GM12892 (cell line): Measurements from ENCODE around the gene TLNRD1.

Experiments used
- POLR2AphosphoS5 ChIP-seq: IDR thresholded peaks from 2 replicates; pipeline ENCODE4 v1.6.1; 2011; ENCODE audit warnings: low read depth, low read length, control low read depth
- TAF1 ChIP-seq: IDR thresholded peaks from 2 replicates; pipeline ENCODE4 v1.6.1; 2011; ENCODE audit warnings: low read depth, mild to moderate bottlenecking, control low read depth, low read length, borderline replicate concordance

DNA sequence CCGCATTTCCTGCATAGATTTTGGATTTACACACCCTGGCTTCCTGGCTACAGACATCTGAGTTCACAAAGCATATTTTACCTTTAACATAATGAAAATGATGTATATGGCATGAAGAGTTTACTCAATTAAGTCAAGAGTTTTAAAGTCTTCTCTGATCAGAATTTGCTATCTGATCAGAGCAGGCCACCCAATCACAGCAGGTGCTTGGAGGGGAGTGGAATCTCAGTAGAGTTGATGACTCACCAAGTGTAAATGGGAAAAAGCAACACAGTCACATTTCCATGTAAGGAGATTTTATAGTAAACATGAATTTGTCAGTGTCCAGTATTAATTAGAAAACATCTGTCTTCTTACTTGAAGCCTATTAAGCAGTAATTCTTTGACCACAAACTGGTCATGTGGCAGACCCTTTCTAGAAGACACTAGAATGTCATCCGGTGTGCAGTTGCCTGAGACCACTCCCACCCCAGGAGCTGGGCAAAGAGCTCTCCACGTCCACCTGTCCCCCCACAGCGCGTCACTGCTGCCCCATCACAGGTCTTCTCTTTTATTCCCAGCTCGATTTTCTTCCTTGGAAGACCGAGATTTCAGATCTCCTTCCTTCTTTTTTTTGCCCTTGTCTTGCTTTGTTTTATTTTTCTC lies 21.9 kb upstream of the TLNRD1 start:
- TF ChIP-seq TAF1 (no peak), POLR2AphosphoS5 (no peak)
